ENCODE results near the gene KIRREL3. TPM values are rescaled to one million over a fixed set of nuclear protein-coding genes. Genes with fewer than 3 reads are reported as not detected.
A peak's percentile ranks its signal among the peaks of the same experiment; 100 is the strongest.

KIRREL3 gene
- total RNA-seq, 1 donor from 2014 or later = 0.13 TPM

- no peak for DNase-seq (ENCODE audit: low spot score)
- ATAC-seq = no peak
Measured at GRCh38 chr11:126720539-126721235, 279.9 kb downstream of the KIRREL3 start.

GRCh38 chr11:126719740-126720139 is 280.8 kb downstream of the KIRREL3 start:
- DNase-seq (ENCODE audit: low spot score) = no peak
- no peak for ATAC-seq

GRCh38 chr11:126718276-126718675 is 282.3 kb downstream of the KIRREL3 start:
- ATAC-seq = no peak
- DNase-seq (ENCODE audit: low spot score) = no peak

- ATAC-seq (peak; percentile 88), DNase-seq (ENCODE audit: low spot score) (peak; percentile 58)
Measured at GRCh38 chr11:126716456-126717083, 284.0 kb downstream of the KIRREL3 start.

GRCh38 chr11:126713806-126714205 is 286.8 kb downstream of the KIRREL3 start:
- ATAC-seq (no peak), DNase-seq (ENCODE audit: low spot score) (no peak)

GRCh38 chr11:126711977-126712625 is 288.5 kb downstream of the KIRREL3 start:
- no peak for ATAC-seq
- no peak for DNase-seq (ENCODE audit: low spot score)

GRCh38 chr11:126710804-126711399 is 289.7 kb downstream of the KIRREL3 start:
- ATAC-seq (no peak), DNase-seq (ENCODE audit: low spot score) (no peak)

- no peak for ATAC-seq
- no peak for DNase-seq (ENCODE audit: low spot score)
Measured at GRCh38 chr11:126707498-126707897, 293.1 kb downstream of the KIRREL3 start.

- ATAC-seq (no peak), DNase-seq (ENCODE audit: low spot score) (no peak)
Measured at GRCh38 chr11:126704096-126704495, 296.5 kb downstream of the KIRREL3 start.

GRCh38 chr11:126703662-126704061 is 296.9 kb downstream of the KIRREL3 start:
- no peak for ATAC-seq

GRCh38 chr11:126702987-126703386 is 297.6 kb downstream of the KIRREL3 start:
- no peak for DNase-seq (ENCODE audit: low spot score)
- ATAC-seq = no peak

More at GRCh38 chr11:126703662-126704061, 296.9 kb downstream of the KIRREL3 start:
- DNase-seq (ENCODE audit: low spot score) = no peak

GRCh38 chr11:126702165-126702720 is 298.3 kb downstream of the KIRREL3 start:
- DNase-seq (ENCODE audit: low spot score) (no peak), ATAC-seq (no peak)

GRCh38 chr11:126701520-126701897 is 299.1 kb downstream of the KIRREL3 start:
- DNase-seq (ENCODE audit: low spot score) = no peak

GRCh38 chr11:126700768-126701519 is 299.6 kb downstream of the KIRREL3 start:
- DNase-seq (ENCODE audit: low spot score) (no peak), ATAC-seq (no peak)

More at GRCh38 chr11:126701520-126701897, 299.1 kb downstream of the KIRREL3 start:
- no peak for ATAC-seq

GRCh38 chr11:126698576-126698975 is 302.0 kb downstream of the KIRREL3 start:
- no peak for DNase-seq (ENCODE audit: low spot score)
- ATAC-seq = no peak

GRCh38 chr11:126697936-126698335 is 302.6 kb downstream of the KIRREL3 start:
- DNase-seq (ENCODE audit: low spot score) (no peak), ATAC-seq (no peak)

GRCh38 chr11:126696982-126697381 is 303.6 kb downstream of the KIRREL3 start:
- DNase-seq (ENCODE audit: low spot score) (no peak), ATAC-seq (no peak)

GRCh38 chr11:126695293-126695692 is 305.3 kb downstream of the KIRREL3 start:
- ATAC-seq (no peak), DNase-seq (ENCODE audit: low spot score) (no peak)

- ATAC-seq = no peak
Measured at GRCh38 chr11:126694065-126694625, 306.4 kb downstream of the KIRREL3 start.

GRCh38 chr11:126687477-126687876 is 313.1 kb downstream of the KIRREL3 start:
- DNase-seq (ENCODE audit: low spot score) = no peak
- ATAC-seq = peak; percentile 44

More at GRCh38 chr11:126694065-126694625, 306.4 kb downstream of the KIRREL3 start:
- DNase-seq (ENCODE audit: low spot score) = no peak
